HG03175 (cell line): ENCODE data around the gene EPHB1.
"Not testable (repeated sequence)": the region's sequence is repeated elsewhere in the genome, so short reads cannot be mapped to it uniquely, and the experiment has no call there.

Experiments used
- ATAC-seq: cut with Tn5 transposase; IDR thresholded peaks from one replicate; pipeline ENCODE4 v1.9.1; 2021; ENCODE audit warnings: mild to moderate bottlenecking, moderate library complexity; ENCODE audit not compliant: unreplicated experiment

Gene EPHB1

GRCh38 chr3:134776518-134776917, 18.5 kb upstream of the EPHB1 start:
- ATAC-seq, result no peak

- no peak for ATAC-seq
Measured at GRCh38 chr3:134777341-134777740, 17.7 kb upstream of the EPHB1 start.

- ATAC-seq, result not testable (repeated sequence)
Measured at GRCh38 chr3:134788283-134788682, 6.8 kb upstream of the EPHB1 start.

GRCh38 chr3:134790065-134790464, 5.0 kb upstream of the EPHB1 start:
- ATAC-seq, result no peak

GRCh38 chr3:134791992-134792391, 3.1 kb upstream of the EPHB1 start:
- ATAC-seq, result no peak

GRCh38 chr3:134792700-134793099, 2.4 kb upstream of the EPHB1 start:
- ATAC-seq, result no peak

GRCh38 chr3:134793562-134793961, 1.5 kb upstream of the EPHB1 start:
- no peak for ATAC-seq

- no peak for ATAC-seq
Measured at GRCh38 chr3:134794323-134794722, 737 bp upstream of the EPHB1 start.

GRCh38 chr3:134795746-134796280, 753 bp downstream of the EPHB1 start:
- peak; percentile 4 for ATAC-seq

GRCh38 chr3:134796281-134797056, 1.4 kb downstream of the EPHB1 start:
- ATAC-seq, result no peak

- ATAC-seq, result no peak
Measured at GRCh38 chr3:134797057-134797740, 2.1 kb downstream of the EPHB1 start.

- ATAC-seq, result no peak
Measured at GRCh38 chr3:134797741-134798451, 2.8 kb downstream of the EPHB1 start.

GRCh38 chr3:134798681-134799311, 3.7 kb downstream of the EPHB1 start:
- ATAC-seq, result peak; percentile 19

- no peak for ATAC-seq
Measured at GRCh38 chr3:134799393-134799792, 4.3 kb downstream of the EPHB1 start.

- ATAC-seq, result no peak
Measured at GRCh38 chr3:134801204-134801958, 6.3 kb downstream of the EPHB1 start.

GRCh38 chr3:134802428-134803050, 7.5 kb downstream of the EPHB1 start:
- ATAC-seq, result peak; percentile 8

- peak; percentile 64 for ATAC-seq
Measured at GRCh38 chr3:134803051-134803505, 8.0 kb downstream of the EPHB1 start.

- ATAC-seq, result no peak
Measured at GRCh38 chr3:134803652-134804051, 8.6 kb downstream of the EPHB1 start.
